Measurements from ENCODE around the gene PALM3. TPM values are rescaled to one million over a fixed set of nuclear protein-coding genes. Genes with fewer than 3 reads are reported as not detected.
A peak's percentile ranks its signal among the peaks of the same experiment; 100 is the strongest.
"Not testable (repeated sequence)": the region's sequence is repeated elsewhere in the genome, so short reads cannot be mapped to it uniquely, and the experiment has no call there.

The PALM3 gene
- total RNA-seq, 1 donor from 2014 or later: not detected

- DNase-seq (no peak), ATAC-seq (ENCODE audit: poor library complexity) (no peak)
- intact Hi-C loops (cut with DNase I): no loop called here
These were observed 4.3 kb upstream of the PALM3 start for GRCh38 chr19:14066134-14066533.

GRCh38 chr19:14063105-14063504, 1.2 kb upstream of the PALM3 start:
- intact Hi-C loops (cut with DNase I): no loop called here
- ATAC-seq (ENCODE audit: poor library complexity): no peak
- DNase-seq: no peak

GRCh38 chr19:14062558-14062855, 631 bp upstream of the PALM3 start:
- ATAC-seq (ENCODE audit: poor library complexity) (no peak), DNase-seq (no peak)
- intact Hi-C loops (cut with DNase I): no loop called here

- DNase-seq (no peak), ATAC-seq (ENCODE audit: poor library complexity) (no peak)
- intact Hi-C loops (cut with DNase I): no loop called here
These were observed 661 bp downstream of the PALM3 start for GRCh38 chr19:14061081-14061749.

- no peak for DNase-seq
- intact Hi-C loops (cut with DNase I): no loop called here
These were observed 2.2 kb downstream of the PALM3 start for GRCh38 chr19:14059652-14060155.

GRCh38 chr19:14059093-14059480, 2.8 kb downstream of the PALM3 start:
- DNase-seq (no peak), ATAC-seq (ENCODE audit: poor library complexity) (no peak)
- intact Hi-C loops (cut with DNase I): no loop called here

More at GRCh38 chr19:14059652-14060155, 2.2 kb downstream of the PALM3 start:
- no peak for ATAC-seq (ENCODE audit: poor library complexity)

- intact Hi-C loops (cut with DNase I): no loop called here
- ATAC-seq (ENCODE audit: poor library complexity): no peak
- no peak for DNase-seq
These were observed 3.4 kb downstream of the PALM3 start for GRCh38 chr19:14058182-14059092.

- intact Hi-C loops (cut with DNase I): no loop called here
These were observed 5.0 kb downstream of the PALM3 start for GRCh38 chr19:14056741-14057356.

GRCh38 chr19:14056069-14056666, 5.7 kb downstream of the PALM3 start:
- no peak for ATAC-seq (ENCODE audit: poor library complexity)
- intact Hi-C loops (cut with DNase I): no loop called here
- no peak for DNase-seq

More at GRCh38 chr19:14056741-14057356, 5.0 kb downstream of the PALM3 start:
- no peak for DNase-seq
- no peak for ATAC-seq (ENCODE audit: poor library complexity)

GRCh38 chr19:14055396-14055795, 6.5 kb downstream of the PALM3 start:
- no peak for ATAC-seq (ENCODE audit: poor library complexity)
- intact Hi-C loops (cut with DNase I): no loop called here
- no peak for DNase-seq

- ATAC-seq (ENCODE audit: poor library complexity) (no peak), DNase-seq (no peak)
- intact Hi-C loops (cut with DNase I): no loop called here
These were observed 7.2 kb downstream of the PALM3 start for GRCh38 chr19:14054721-14055120.

GRCh38 chr19:14054099-14054498, 7.8 kb downstream of the PALM3 start:
- intact Hi-C loops (cut with DNase I): no loop called here
- ATAC-seq (ENCODE audit: poor library complexity) (no peak), DNase-seq (no peak)

- intact Hi-C loops (cut with DNase I): no loop called here
- no peak for DNase-seq
- no peak for ATAC-seq (ENCODE audit: poor library complexity)
These were observed 8.4 kb downstream of the PALM3 start for GRCh38 chr19:14053500-14053899.

GRCh38 chr19:14053032-14053431, 8.8 kb downstream of the PALM3 start:
- intact Hi-C loops (cut with DNase I): no loop called here
- ATAC-seq (ENCODE audit: poor library complexity): no peak
- no peak for DNase-seq

- ATAC-seq (ENCODE audit: poor library complexity) (no peak), DNase-seq (no peak)
- intact Hi-C loops (cut with DNase I): no loop called here
These were observed 9.4 kb downstream of the PALM3 start for GRCh38 chr19:14052470-14052869.

GRCh38 chr19:14051980-14052379, 9.9 kb downstream of the PALM3 start:
- intact Hi-C loops (cut with DNase I): no loop called here
- no peak for ATAC-seq (ENCODE audit: poor library complexity)
- DNase-seq: no peak

GRCh38 chr19:14050961-14051360, 10.9 kb downstream of the PALM3 start:
- DNase-seq; ATAC-seq (ENCODE audit: poor library complexity); intact Hi-C loops (cut with DNase I): not testable (repeated sequence)

- no peak for DNase-seq
- intact Hi-C loops (cut with DNase I): no loop called here
- ATAC-seq (ENCODE audit: poor library complexity): no peak
These were observed 11.4 kb downstream of the PALM3 start for GRCh38 chr19:14050512-14050911.

GRCh38 chr19:14048443-14049153, 13.3 kb downstream of the PALM3 start:
- peak; percentile 77 for ATAC-seq (ENCODE audit: poor library complexity)
- peak; percentile 79 for DNase-seq
- intact Hi-C loops (cut with DNase I): no loop called here
